ENCODE measurements around the gene TTC22.

Gene TTC22

GRCh38 chr1:54842206-54842915 lies 41.2 kb upstream of the TTC22 start:
- no peak for TF ChIP-seq CTCF (IDR thresholded peaks at IDR 0.05; ENCODE audit: extremely low read depth, insufficient read depth, missing control alignments)
- no peak for DNase-seq (ENCODE audit: low spot score)
- in situ Hi-C loops (cut with MboI; ENCODE audit: low pct_unique_long_range_greater_than_20kb, low sequenced_read_pairs, unreplicated experiment): no loop called here

DNA sequence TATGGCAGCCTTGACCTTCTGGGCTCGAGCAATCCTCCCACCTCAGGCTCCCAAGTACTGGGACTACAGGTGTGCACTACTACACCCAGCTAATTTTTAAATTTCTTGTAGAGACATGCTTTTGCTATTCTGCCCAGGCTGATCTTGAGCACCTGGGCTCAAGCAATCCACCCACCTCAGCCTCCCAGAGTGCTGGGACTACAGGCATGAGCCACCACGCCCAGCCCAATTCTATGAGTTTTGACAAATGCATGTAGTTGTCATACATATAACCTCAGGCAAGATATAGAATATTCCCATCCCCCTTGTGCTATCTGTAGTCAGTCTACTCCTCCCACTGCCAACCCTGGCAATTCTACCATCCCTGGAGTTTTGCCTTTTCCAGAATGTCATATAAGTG lies 38.7 kb upstream of the TTC22 start:
- no peak for TF ChIP-seq CTCF (IDR thresholded peaks at IDR 0.05; ENCODE audit: extremely low read depth, insufficient read depth, missing control alignments)
- no peak for DNase-seq (ENCODE audit: low spot score)
- in situ Hi-C loops (cut with MboI; ENCODE audit: low pct_unique_long_range_greater_than_20kb, low sequenced_read_pairs, unreplicated experiment): no loop called here

DNA sequence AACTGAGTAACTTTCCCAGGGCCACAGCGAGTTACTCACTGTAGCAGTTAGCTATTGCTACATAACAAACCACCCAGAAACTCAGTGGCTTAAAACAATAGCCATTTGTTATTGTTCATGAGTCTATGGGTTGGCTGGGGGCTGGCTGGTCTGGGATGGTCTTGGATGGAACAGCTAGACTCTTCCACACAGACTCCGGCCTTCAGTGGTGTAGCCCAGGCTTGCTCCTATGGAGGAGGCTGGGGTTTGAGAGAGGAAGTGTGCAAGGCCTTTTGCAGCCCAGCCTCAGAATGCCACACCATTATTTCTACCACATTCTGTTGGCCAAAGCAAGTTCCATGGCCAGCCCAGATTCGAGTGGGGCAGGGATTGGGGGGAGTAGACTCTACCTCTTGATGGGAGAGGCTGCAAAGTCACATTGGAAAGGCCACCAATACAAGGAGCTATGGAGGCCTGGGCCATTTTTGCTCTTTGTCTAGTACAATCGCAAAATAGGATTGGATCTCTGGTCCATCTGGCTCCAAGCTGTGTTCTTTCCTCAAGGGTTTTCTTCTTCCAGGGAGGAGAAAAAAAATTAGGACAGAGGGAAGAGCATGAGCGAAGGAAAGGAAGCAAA lies 37.5 kb upstream of the TTC22 start:
- no peak for DNase-seq (ENCODE audit: low spot score)
- in situ Hi-C loops (cut with MboI; ENCODE audit: low pct_unique_long_range_greater_than_20kb, low sequenced_read_pairs, unreplicated experiment): no loop called here
- TF ChIP-seq CTCF (IDR thresholded peaks at IDR 0.05; ENCODE audit: extremely low read depth, insufficient read depth, missing control alignments): no peak

- in situ Hi-C loops (cut with MboI; ENCODE audit: low pct_unique_long_range_greater_than_20kb, low sequenced_read_pairs, unreplicated experiment): no loop called here
- no peak for DNase-seq (ENCODE audit: low spot score)
- TF ChIP-seq CTCF (IDR thresholded peaks at IDR 0.05; ENCODE audit: extremely low read depth, insufficient read depth, missing control alignments): no peak
These were observed 36.1 kb upstream of the TTC22 start for GRCh38 chr1:54837002-54837853.

DNA sequence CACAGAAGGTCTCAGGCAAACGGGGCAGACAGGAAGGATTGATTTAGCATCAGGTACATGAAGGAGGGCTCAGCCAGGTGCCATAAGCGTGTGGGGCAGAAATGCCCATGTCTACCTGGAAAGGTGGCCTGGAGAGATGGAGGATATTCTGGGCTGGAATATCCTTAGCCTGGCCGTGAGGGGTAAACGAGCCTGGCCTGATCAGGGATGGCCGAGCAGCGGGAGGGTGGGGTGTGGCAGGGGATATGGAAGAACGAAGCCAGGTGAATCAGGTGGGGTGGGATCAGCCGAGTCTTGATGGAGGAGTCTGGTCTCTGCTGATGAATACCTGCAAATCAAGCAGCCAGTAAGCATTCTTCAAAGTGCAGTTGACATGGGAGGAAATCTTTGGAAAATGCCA lies 35.5 kb upstream of the TTC22 start:
- no peak for DNase-seq (ENCODE audit: low spot score)
- in situ Hi-C loops (cut with MboI; ENCODE audit: low pct_unique_long_range_greater_than_20kb, low sequenced_read_pairs, unreplicated experiment): no loop called here
- TF ChIP-seq CTCF (IDR thresholded peaks at IDR 0.05; ENCODE audit: extremely low read depth, insufficient read depth, missing control alignments): no peak

DNA sequence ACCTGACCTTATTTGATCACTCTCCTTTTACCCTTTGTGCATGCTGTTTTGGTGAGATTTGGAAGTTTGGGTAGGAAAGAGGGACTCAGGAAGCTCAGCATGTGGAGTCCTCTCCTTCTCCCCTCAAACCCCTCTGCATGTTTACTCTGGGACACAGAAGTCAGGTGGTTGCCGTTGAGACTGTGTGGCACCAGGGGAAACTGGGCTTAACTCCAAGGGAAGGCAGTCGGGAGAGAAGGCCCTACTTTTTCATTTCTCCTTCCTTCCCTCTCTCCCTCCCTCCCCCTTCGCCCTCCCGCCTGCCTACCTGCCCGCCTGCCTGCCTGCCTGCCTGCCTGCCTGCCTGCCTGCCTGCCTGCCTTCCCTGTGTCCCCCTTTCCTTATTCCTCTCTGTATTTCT lies 34.8 kb upstream of the TTC22 start:
- no peak for DNase-seq (ENCODE audit: low spot score)
- TF ChIP-seq CTCF (IDR thresholded peaks at IDR 0.05; ENCODE audit: extremely low read depth, insufficient read depth, missing control alignments): no peak
- in situ Hi-C loops (cut with MboI; ENCODE audit: low pct_unique_long_range_greater_than_20kb, low sequenced_read_pairs, unreplicated experiment): no loop called here

All from GM13977 (cell line).